ENCODE results near the gene PEX11B. TPM values are rescaled to one million over a fixed set of nuclear protein-coding genes. Genes with fewer than 3 reads are reported as not detected.

Gene PEX11B
- total and polyA plus RNA-seq, 2 experiments from 2014 or later, result 7.4 to 9.1 TPM

Other genes with a start within 250 kb of the PEX11B start
- not detected in 2 replicates for gene PDZK1, start 211.3 kb downstream of the PEX11B start, total RNA-seq (2014; rRNA removed; shearing (Covaris generic))
- 0.49 and 0.73 TPM in 2 replicates for gene PDZK1, start 211.3 kb downstream of the PEX11B start, polyA plus RNA-seq (2016; fragmentation: Nextera tagmentation; extraction: Ambion mirVana)
- not detected in 2 replicates for gene CD160, start 199.2 kb downstream of the PEX11B start, total RNA-seq (2014; rRNA removed; shearing (Covaris generic))
- 0.06 TPM in 1 of 2 replicates, not detected in the other for gene CD160, start 199.2 kb downstream of the PEX11B start, polyA plus RNA-seq (2016; fragmentation: Nextera tagmentation; extraction: Ambion mirVana)
- gene RNF115, start 94.6 kb downstream of the PEX11B start, total RNA-seq (2014; rRNA removed; shearing (Covaris generic)), result 10.5 and 10.6 TPM in 2 replicates
- gene RNF115, start 94.6 kb downstream of the PEX11B start, polyA plus RNA-seq (2016; fragmentation: Nextera tagmentation; extraction: Ambion mirVana), result 10.8 and 10.9 TPM in 2 replicates
- gene POLR3C, start 94.5 kb downstream of the PEX11B start, total RNA-seq (2014; rRNA removed; shearing (Covaris generic)), result 15.7 and 23.9 TPM in 2 replicates
- 11.6 and 15.1 TPM in 2 replicates for gene POLR3C, start 94.5 kb downstream of the PEX11B start, polyA plus RNA-seq (2016; fragmentation: Nextera tagmentation; extraction: Ambion mirVana)
- 4.3 and 6.8 TPM in 2 replicates for gene NUDT17, start 73.1 kb downstream of the PEX11B start, total RNA-seq (2014; rRNA removed; shearing (Covaris generic))
- gene NUDT17, start 73.1 kb downstream of the PEX11B start, polyA plus RNA-seq (2016; fragmentation: Nextera tagmentation; extraction: Ambion mirVana), result 2.8 and 5.7 TPM in 2 replicates
- gene PIAS3, start 59.6 kb downstream of the PEX11B start, total RNA-seq (2014; rRNA removed; shearing (Covaris generic)), result 33.2 and 35.7 TPM in 2 replicates
- gene PIAS3, start 59.6 kb downstream of the PEX11B start, polyA plus RNA-seq (2016; fragmentation: Nextera tagmentation; extraction: Ambion mirVana), result 40.8 and 45.4 TPM in 2 replicates
- 3.6 and 4.3 TPM in 2 replicates for gene ANKRD35, start 32.9 kb downstream of the PEX11B start, total RNA-seq (2014; rRNA removed; shearing (Covaris generic))
- 4.9 and 5.6 TPM in 2 replicates for gene ANKRD35, start 32.9 kb downstream of the PEX11B start, polyA plus RNA-seq (2016; fragmentation: Nextera tagmentation; extraction: Ambion mirVana)
- gene ITGA10, start 8.7 kb downstream of the PEX11B start, total RNA-seq (2014; rRNA removed; shearing (Covaris generic)), result 0.04 and 0.21 TPM in 2 replicates
- 0.21 TPM in 1 of 2 replicates, not detected in the other for gene ITGA10, start 8.7 kb downstream of the PEX11B start, polyA plus RNA-seq (2016; fragmentation: Nextera tagmentation; extraction: Ambion mirVana)
- 170 and 212 TPM in 2 replicates for gene RBM8A, start 8.8 kb upstream of the PEX11B start, total RNA-seq (2014; rRNA removed; shearing (Covaris generic))
- gene RBM8A, start 8.8 kb upstream of the PEX11B start, polyA plus RNA-seq (2016; fragmentation: Nextera tagmentation; extraction: Ambion mirVana), result 286 and 312 TPM in 2 replicates
- 2.5 and 2.6 TPM in 2 replicates for gene LIX1L, start 39.3 kb upstream of the PEX11B start, total RNA-seq (2014; rRNA removed; shearing (Covaris generic))
- 0.76 and 1.1 TPM in 2 replicates for gene LIX1L, start 39.3 kb upstream of the PEX11B start, polyA plus RNA-seq (2016; fragmentation: Nextera tagmentation; extraction: Ambion mirVana)
- gene ANKRD34A, start 45.9 kb upstream of the PEX11B start, total RNA-seq (2014; rRNA removed; shearing (Covaris generic)), result 0.35 and 2.2 TPM in 2 replicates
- gene ANKRD34A, start 45.9 kb upstream of the PEX11B start, polyA plus RNA-seq (2016; fragmentation: Nextera tagmentation; extraction: Ambion mirVana), result 0.09 and 0.16 TPM in 2 replicates
- 0.82 and 3.1 TPM in 2 replicates for gene POLR3GL, start 46.0 kb upstream of the PEX11B start, total RNA-seq (2014; rRNA removed; shearing (Covaris generic))
- gene POLR3GL, start 46.0 kb upstream of the PEX11B start, polyA plus RNA-seq (2016; fragmentation: Nextera tagmentation; extraction: Ambion mirVana), result 9.5 and 9.8 TPM in 2 replicates
- gene TXNIP, start 77.9 kb upstream of the PEX11B start, total RNA-seq (2014; rRNA removed; shearing (Covaris generic)), result 29.1 and 31.5 TPM in 2 replicates
- gene TXNIP, start 77.9 kb upstream of the PEX11B start, polyA plus RNA-seq (2016; fragmentation: Nextera tagmentation; extraction: Ambion mirVana), result 19.5 and 22.8 TPM in 2 replicates
- 0.23 and 0.42 TPM in 2 replicates for gene HJV, start 103.0 kb upstream of the PEX11B start, total RNA-seq (2014; rRNA removed; shearing (Covaris generic))
- gene HJV, start 103.0 kb upstream of the PEX11B start, polyA plus RNA-seq (2016; fragmentation: Nextera tagmentation; extraction: Ambion mirVana), result 0.45 and 0.99 TPM in 2 replicates
- 0.31 and 0.38 TPM in 2 replicates for gene NBPF10, start 226.1 kb upstream of the PEX11B start, total RNA-seq (2014; rRNA removed; shearing (Covaris generic))
- gene NBPF10, start 226.1 kb upstream of the PEX11B start, polyA plus RNA-seq (2016; fragmentation: Nextera tagmentation; extraction: Ambion mirVana), result 0.35 and 0.36 TPM in 2 replicates